Activated CD4-positive, alpha-beta T cell treated with anti-CD3 and anti-CD28 coated beads for 24 hours (primary cell): ENCODE data around the gene STMP1.
"Not testable (repeated sequence)": the region's sequence is repeated elsewhere in the genome, so short reads cannot be mapped to it uniquely, and the experiment has no call there.

Experiments used
- DNase-seq, 2 donors: peaks; one replicate each; pipeline ENCODE4 v3.0.0-alpha.2; 2020; ENCODE audit warnings: low read depth in 2 of 2

The STMP1 gene

DNA sequence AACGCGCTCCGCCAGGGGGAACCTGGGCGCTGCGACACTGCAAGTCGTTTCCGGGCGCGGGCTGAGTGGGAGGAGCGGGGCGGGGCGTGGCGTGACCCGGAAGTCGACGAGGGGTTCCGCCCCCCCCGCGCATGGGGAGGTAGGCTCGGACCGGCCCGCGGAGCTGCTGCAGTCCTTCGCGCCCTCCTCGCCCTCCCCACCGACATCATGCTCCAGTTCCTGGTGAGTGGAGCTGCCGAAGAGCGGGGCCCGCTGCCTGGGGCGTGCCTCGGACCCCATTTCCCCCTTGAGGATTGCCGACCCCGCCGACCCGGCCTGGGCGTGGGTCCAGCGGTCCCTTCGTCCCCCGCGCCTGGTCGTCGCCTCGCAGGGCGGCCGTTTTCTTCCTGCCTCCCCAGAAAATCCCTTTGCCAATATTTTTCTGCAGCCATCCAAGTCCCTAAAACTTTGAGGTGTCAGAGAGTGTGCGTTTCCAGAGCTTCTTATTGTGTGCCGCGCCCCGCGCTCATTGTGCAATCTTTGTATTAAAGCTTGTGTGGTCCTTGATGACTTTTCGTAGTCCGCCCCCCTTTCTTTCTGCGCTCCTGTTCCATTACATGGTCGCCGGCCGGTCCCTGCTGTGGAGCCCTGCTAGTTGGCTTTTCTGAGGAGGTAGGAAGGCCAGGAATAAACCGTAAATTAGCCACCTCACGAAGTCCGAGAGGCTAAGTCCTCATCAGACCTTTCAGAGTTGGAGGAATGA, at the start of gene STMP1:
STMP1 (plus strand) TSS at position 142 of the 742 bp plus-strand sequence.
- peak; percentile 95 to 98 for DNase-seq

DNA sequence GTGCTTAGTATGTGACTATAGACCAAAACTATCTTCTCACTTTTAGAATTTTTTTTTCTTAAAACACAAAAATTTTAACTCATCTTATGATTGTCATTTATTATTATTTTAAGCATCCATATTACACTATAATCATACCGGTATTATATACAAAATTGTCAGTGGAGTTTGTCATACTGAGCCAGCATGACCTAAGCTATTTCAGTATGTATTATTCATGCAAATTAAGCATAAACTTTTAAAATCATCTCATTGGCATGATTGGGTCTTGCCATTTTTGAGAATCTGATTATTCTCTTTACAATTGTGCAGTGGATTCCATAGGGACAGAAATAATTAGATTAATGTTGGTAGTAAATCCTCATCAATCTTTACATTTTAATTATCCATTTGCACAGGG, 46.2 kb upstream of the STMP1 start:
- DNase-seq, result no peak

DNA sequence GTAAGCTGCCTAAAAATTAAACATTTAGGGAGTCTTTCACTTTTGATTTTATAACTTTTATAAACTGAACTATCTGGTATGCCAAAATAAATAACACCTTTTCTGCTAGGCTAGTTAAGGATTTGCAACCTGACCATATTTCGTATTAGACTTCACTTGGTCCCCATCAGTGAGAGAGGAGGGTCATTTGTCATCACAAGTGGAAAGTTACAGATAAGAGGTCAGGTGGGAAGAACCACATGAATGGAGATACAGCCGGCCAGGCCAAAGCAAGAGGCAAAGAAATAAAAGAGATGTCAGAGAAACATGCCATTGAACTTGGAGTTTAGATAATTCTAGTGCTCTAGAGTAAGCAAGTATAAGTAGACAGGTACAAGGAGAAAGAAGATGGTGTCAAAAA, 44.5 kb upstream of the STMP1 start:
- DNase-seq, result no peak

DNA sequence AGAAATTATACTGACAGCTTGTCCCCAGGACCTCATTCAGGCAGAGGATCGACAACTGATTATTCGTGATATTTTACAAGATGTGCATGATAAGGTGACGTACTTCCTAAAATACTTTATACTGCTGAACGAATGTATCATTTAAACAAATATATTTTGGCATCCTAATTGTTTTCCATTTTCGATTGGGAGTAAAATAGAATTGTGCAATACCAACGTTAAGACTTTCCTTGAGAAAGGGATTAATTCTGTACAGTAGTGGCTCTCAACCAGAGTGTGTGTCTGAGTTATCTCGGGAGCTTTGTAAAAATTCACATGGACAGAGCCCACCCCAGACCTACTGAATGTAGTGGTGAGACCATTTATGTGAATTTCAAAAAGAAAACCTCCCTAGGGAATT, 43.8 kb upstream of the STMP1 start:
- no peak for DNase-seq

DNA sequence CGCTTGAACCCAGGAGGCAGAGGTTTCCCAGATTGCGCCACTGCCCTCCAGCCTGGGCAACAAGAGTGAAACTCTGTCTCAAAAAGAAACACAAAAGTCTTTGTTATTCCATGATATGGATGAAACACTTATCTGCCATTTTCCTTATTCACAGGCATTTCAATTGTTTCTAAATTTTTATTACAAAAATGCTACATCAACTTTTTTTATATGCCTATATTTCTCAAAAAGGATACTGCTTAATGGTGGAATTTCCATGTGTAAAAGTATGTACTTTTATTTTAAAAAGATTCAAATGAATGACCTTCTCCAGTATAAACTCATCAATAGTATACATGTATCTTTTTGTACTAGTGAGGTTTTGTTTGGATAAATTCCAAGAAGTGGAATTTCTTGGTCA, 41.9 kb upstream of the STMP1 start:
- no peak for DNase-seq

DNA sequence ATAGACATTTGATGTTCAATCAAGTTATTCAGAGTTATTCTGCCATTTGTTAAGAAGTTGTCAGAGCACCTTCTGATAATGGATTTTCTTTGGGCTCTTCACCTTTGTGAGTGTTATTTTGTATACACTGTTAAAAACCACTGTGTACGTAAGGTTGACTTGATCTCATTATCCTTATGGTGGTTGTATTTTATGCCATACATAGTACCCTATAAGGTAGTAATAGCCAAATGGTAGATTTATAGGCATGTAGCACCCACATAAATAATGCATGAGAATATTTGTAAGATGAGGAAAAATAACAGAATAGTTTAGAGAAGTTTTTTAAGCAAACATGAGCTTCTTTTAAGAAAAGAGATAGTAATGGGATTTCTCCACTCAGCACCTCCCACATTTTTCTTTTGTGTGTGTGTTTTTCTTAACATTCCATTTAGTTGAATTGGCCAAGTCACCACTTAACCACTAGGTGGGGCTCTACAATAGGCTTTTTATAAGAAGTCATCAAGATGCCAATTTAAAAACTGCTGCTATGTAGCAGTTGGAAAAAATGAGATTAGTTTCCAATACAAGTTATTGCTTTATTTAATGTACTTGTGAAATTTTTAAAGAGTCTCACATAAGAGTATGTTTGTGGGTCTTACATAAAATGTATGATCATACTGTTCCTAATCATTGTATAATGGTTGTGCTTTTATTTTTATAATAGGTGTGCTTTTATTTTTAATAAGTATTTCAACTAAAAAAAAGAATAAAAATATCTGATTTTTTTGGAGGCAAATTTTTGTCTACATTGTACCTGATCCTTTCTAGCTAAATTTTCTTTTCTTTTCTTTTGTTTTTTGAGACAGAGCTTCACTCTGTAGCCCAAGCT, 41.1 kb upstream of the STMP1 start:
- peak in 1 of 2 donors; percentile 12 for DNase-seq

DNA sequence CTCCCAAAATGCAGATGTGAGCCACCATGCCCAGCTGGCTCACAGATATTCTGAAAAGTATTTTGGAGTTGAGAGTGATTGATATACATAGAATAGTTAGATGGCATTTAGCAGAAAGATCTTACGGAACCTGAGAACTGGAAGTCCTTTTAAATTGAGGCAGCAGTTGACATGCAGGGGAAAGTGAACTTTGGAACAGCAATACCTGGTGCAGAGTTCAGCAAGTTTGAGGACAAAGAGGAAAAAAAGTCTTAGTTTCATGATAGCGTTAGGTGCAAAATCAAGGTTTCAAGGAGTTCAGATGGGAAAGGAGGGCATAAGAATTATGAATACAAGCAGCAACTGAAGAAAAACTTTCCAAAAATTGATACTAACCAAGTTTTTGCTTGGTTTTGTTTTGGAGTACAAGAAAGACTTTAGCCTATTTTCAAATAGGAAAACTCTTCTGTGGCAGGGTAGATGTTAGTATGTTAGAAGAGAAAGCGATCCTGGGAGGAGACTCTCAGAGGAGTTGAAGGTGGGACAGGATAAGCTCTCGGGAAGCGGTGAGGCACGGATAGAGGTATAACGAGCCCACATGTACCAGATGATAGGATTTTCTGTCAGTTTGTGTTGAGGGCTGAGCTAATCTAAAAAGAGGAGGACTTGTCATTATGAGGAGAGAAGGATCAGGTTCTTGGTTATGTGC, 28.0 kb upstream of the STMP1 start:
- no peak for DNase-seq

DNA sequence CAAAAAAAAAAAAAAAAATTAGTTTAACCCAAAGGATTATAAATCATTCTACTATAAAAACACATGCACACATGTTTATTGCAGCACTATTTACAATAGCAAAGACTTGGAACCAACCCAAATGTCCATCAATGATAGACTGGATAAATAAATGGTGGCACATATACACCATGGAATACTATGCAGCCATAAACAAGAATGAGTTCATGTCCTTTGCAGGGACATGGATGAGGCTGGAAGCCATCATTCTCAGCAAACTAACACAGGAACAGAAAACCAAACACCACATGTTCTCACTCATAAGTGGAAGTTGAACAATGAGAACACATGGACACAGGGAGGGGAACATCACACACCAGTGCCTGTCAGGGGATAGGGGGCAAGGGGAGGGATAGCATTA, 22.6 kb upstream of the STMP1 start:
- DNase-seq, result not testable (repeated sequence)

DNA sequence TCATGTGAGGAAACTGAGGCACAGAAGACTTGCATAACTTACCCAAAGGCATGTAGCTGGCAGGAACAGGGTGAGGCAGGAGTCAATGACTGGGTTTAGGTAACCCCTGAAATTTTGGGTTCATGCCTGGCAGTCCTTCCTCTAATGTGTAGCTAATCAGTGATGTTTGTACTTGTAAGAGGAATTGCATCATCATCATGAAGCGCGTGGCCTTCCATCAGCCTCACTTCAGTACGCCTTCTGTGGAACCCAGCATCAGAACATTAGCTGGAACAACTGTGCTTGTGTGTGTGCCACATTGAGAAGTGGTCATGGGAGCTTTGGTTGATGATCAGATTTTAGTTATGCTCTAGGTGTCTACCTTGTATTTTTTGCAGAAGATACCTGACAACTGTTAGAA, 18.2 kb upstream of the STMP1 start:
- no peak for DNase-seq

DNA sequence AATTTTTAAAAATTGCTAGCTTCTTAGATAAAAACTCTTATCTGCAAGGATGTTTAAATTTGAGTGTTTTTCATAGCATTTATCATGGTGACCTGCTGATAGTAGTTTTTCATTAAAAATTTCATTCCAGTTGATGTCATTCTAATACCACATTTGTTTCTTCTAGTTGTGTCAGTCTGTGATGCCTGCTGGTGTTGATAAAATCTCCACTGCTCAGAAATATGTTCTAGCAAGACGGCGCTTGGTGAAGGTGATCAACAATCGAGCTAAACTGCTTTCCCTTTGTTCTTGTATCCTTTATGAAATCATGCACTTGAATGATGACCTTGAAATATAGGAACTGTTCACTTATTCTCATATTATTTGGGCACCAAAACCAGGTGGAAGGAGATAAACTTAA, 17.6 kb upstream of the STMP1 start:
- no peak for DNase-seq

DNA sequence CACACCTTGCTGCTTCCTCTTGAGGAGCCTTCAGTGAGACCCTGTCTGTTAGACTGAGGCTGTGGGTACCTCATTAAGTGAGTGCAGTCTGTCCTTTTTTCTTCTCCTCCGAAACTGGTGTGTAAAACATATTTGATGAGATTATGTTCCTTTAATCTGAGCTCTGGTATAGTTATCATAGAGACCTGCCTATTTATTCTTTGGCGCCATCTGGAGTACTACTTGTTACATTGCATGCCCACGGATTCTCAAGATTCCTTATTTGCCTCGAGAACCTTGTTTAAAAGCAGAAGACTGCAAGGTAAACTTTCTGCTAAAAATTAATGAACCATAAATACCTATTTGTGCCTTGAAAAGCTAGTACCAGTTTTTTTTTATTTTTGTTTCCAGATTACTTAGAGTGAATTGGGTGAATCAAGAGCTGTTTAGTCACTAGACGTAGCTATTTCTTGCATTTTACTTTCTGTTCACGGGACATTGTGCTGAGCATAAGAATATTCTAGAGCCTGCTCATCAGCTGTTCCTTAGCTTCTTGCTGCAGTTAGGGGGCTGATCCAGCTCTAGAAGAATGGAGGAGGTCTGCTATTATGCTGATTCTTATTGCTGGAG, 16.9 kb upstream of the STMP1 start:
- no peak for DNase-seq

DNA sequence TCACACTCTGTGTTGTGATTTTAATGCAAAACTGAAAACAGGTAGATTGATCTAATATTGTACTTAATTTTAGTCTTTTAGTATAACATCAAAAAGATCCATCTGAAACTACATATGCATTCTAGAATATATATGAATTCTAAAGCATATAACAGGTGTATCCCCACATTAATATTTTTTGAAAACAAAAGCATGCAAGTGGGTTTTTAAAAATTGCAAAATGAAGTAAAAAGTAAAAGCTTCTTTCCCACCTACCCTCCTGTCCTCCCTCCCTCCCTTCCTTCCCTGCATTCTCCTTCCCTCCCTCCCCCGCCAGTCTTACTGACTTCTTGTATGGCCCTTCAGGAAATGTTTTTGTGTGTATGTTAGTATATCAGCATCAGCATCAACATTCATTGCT, 14.6 kb upstream of the STMP1 start:
- DNase-seq, result no peak

DNA sequence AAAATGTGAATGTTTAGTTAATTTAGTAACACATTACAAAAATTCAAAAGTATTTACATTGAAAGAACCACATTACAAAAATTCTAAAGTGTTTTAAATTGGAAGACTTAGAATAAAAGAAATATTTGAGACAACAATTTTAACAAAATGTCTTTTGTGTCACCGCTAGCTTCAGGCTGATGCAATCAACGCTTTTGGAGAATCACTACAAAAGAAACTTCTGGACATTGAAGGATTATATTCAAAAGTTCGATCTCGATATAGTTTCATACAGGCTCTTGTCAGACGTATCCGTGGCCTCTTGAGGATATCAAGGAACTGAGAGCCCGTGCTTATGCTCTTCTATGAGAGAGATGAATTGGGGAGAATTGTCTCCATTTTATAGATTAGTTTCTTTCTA, 14.1 kb upstream of the STMP1 start:
- no peak for DNase-seq

DNA sequence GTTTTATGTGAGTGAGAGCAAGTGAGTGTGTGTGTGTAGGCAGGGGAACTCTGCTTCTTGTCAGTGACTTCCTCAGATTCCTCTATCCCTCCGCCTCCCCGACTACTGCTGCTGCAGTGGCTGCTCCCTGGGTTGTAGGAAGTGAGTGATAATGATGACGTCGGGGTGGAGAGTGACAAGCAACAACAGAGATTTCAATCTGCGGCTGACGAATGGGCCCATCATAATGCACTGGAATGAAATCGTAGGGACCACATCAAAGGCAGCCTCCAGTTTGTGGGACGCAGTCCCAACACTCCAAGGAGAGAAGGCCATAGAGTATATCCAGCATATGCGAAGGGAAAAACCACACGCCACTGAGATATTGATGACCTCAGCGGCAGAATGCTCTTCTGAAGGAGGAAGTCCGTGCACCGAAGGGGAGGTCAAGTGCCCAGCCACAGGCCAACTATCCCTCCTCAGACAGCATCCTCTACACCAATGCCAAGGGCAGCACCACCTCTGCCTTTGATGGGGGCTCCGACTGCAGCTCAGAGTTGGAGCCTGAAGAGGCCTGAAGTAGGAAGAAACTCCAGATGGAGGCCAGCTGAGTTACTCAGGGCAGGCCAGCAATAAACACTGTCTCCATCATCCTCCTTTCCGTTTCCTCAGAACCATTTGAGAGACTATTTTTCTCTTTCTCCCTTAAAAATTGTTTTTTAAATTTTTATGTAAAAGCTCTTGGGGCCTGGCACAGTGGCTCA, 11.3 kb upstream of the STMP1 start:
- DNase-seq, result no peak

DNA sequence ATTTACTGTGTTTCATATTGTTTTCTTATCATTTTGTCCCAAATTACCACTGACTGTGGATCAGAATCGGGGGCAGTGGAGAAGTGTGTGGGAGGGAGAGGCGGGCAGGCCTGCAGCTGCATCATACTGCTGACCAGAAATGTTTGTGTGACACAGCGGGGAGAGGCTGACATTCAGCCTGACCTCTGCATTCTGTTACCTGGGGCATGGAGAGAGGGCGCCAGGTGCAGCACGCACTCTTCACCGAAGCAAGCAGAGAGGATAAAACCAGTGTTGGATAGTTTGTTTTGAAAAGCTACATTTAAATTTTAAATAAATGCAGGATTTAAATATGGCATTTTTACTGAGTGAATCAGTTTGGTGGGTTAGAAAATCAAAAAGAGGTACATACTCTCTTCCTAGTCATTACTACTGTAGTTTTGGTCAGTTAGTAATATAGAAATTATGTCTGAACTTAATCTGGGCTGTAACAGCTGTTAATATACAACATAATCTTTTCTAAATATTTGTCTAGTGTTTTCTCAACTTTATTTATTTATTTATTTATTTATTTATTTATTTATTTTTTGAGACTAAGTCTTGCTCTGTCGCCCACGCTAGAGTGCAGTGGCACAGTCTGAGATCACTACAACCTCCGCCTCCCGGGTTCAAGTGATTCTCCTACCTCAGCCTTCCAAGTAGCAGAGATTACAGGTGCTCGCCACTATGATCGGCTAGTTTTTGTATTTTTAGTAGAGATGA, 8.8 kb upstream of the STMP1 start:
- DNase-seq, result no peak

DNA sequence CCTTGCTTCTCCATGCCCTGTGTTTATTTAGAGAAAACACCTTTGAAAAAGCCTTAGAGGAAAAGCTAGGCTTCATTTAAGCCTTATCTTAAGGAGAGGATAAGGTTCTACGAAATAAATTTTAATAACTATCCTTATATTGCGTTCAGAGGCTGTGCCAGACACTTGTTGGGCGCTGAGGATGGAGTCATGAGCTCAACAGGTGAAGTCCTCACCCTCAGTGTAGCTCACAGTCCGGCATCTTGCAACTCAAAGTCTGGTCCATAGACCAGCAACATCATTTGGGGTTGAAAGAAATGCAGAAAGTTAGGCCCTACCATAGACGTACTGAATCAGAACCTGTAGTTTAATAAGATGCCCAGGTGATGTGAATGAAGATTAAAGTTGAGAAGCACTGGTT, 3.8 kb upstream of the STMP1 start:
- DNase-seq, result no peak

DNA sequence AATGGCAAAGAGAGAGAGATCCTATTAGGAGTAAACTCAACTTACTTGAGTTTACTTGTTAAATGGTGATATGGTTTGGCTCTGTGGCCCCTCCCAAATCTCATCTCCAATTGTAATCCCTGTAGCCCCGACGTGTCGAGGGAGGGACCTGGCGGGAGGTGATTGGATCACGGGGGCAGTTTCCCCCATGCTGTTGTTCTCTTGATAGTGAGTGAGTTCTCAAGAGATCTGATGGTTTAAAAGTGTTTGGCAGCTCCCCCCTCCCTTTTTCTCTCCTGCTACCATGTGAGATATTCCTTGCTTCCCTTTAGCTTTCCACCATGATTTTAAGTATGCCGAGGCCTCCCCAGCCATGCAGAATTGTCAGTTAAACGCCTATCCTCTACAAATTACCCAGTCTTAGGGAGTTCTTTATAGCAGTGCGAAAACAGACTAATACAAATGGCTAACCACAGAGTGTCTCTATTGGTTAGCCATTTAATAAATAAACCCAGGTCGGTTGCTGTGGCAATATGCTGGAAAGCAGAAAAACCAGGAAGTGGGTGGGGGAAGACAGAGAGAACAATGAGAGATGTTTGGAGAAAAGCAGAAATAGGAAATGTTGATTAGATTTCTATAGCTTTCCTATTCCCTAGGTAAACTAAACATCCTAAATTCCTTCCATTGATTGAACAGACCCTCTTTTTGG, 3.0 kb upstream of the STMP1 start:
- DNase-seq, result no peak

DNA sequence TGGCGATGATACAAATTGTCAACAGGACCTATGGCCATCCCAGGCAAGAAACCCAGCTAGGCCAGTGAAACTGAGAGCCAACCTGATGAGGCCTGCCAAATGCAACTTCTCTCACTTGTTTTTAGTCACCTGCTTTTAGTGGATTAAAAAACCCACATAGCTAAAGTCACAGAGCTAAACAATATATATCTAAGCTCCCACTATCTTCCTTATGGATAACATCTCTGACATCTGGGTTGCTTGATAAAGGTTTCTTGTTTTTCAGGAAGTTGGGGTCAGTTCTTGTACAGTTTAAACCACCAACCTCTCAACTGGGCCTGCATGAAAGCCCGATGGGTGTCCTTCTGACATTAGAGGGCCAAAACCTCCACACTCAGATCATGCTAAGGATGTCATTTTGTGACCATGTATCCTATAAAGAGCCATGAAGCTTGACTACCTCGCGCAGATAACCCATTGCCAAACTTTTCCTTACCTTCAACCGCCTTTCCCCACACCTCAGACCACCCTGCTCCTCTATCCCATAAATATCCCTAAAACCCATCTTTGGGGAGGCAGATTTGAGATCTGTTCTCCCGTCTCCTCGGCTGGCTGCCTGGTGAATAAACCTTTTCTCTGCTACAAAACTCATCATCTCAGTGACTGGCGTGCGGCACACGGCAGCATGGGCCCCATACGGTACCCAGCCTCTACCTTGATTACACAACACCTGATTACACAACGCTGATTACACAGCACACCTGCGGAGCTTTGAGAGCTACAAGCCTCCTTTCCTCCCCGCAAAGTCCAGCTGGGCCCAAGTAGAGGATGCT, 797 bp upstream of the STMP1 start:
- DNase-seq, result no peak

DNA sequence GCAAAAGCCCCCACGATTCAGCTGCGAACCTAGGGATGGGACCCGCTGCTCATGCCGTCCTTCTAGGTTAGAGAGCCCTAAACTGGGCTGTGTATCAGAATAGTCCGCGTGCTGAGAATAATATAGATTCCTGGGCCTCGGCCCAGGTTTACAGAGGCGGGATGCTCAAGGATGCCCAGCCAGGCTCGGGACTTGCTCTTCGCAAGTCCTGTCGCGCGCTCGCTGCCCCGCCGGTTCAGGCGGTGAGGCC, 266 bp upstream of the STMP1 start:
- DNase-seq, result no peak
